HepG2 (cell line): ENCODE measurements around the gene BOD1. TPM values are rescaled to one million over a fixed set of nuclear protein-coding genes. Genes with fewer than 3 reads are reported as not detected.
A peak's percentile ranks its signal among the peaks of the same experiment; 100 is the strongest.

Source experiments
- EZH2 ChIP-seq: conservative IDR thresholded peaks from 2 replicates; pipeline ENCODE4 v1.6.1; 2012; ENCODE audit warnings: mild to moderate bottlenecking, low read depth, low read length, moderate library complexity
- GMEB1 ChIP-seq: sonication (generic); formaldehyde crosslinking; IDR thresholded peaks from 2 replicates; pipeline ENCODE4 v1.5.1; 2020; ENCODE audit warnings: missing genetic modification reagents, mild to moderate bottlenecking, borderline replicate concordance
- KDM1A ChIP-seq: IDR thresholded peaks from 2 replicates; pipeline ENCODE4 v1.6.1; 2016; ENCODE audit warnings: missing compliant biosample characterization
- NAIF1 ChIP-seq: sonication (generic); formaldehyde crosslinking; IDR thresholded peaks from 2 replicates; pipeline ENCODE4 v1.5.0; 2020; ENCODE audit warnings: mild to moderate bottlenecking, missing genetic modification reagents, borderline replicate concordance
- NCOA5 ChIP-seq: sonication (generic); formaldehyde crosslinking; IDR thresholded peaks from 2 replicates; pipeline ENCODE4 v1.4.0; 2020; ENCODE audit warnings: missing genetic modification reagents
- NFIB ChIP-seq: sonication (generic); formaldehyde crosslinking; IDR thresholded peaks from 2 replicates; pipeline ENCODE4 v1.9.0; 2021; ENCODE audit warnings: missing genetic modification reagents, mild to moderate bottlenecking, borderline replicate concordance
- PBX3 ChIP-seq: sonication (generic); formaldehyde crosslinking; IDR thresholded peaks from 2 replicates; pipeline ENCODE4 v1.8.1; 2023; ENCODE audit warnings: missing genetic modification reagents, inconsistent platforms, borderline replicate concordance
- SUZ12 ChIP-seq: fragments of 150-350 bp; IDR thresholded peaks from 2 replicates; pipeline ENCODE4 v1.6.1; 2014; ENCODE audit warnings: low read depth, low read length
- TEF ChIP-seq: sonication (generic); formaldehyde crosslinking; IDR thresholded peaks from 2 replicates; pipeline ENCODE4 v1.5.0; 2020; ENCODE audit warnings: missing genetic modification reagents
- TP53 ChIP-seq: sonication (generic); formaldehyde crosslinking; conservative IDR thresholded peaks from 2 replicates; pipeline ENCODE4 v1.4.0; 2020; ENCODE audit warnings: missing genetic modification reagents
- UBTF ChIP-seq: sonication (generic); formaldehyde crosslinking; IDR thresholded peaks from 2 replicates; pipeline ENCODE4 v1.4.0; 2020; ENCODE audit warnings: mild to moderate bottlenecking, missing genetic modification reagents
- ZBTB43 ChIP-seq: sonication (generic); formaldehyde crosslinking; conservative IDR thresholded peaks from 2 replicates; pipeline ENCODE4 v1.4.0; 2020; ENCODE audit warnings: missing genetic modification reagents
- ZFY ChIP-seq: sonication (generic); formaldehyde crosslinking; IDR thresholded peaks from 2 replicates; pipeline ENCODE4 v1.4.0; 2020; ENCODE audit warnings: missing genetic modification reagents
- ZNF296 ChIP-seq: sonication (generic); formaldehyde crosslinking; conservative IDR thresholded peaks from 2 replicates; pipeline ENCODE4 v1.5.0; 2020; ENCODE audit warnings: mild to moderate bottlenecking, missing genetic modification reagents
- ZNF329 ChIP-seq: sonication (generic); formaldehyde crosslinking; IDR thresholded peaks from 2 replicates; pipeline ENCODE4 v1.9.0; 2021; ENCODE audit warnings: low read depth, mild to moderate bottlenecking, missing genetic modification reagents
- ZNF33B ChIP-seq: sonication (generic); formaldehyde crosslinking; IDR thresholded peaks from 2 replicates; pipeline ENCODE4 v1.5.1; 2020; ENCODE audit warnings: mild to moderate bottlenecking, missing genetic modification reagents
- ZNF441 ChIP-seq: sonication (generic); formaldehyde crosslinking; IDR thresholded peaks from 2 replicates; pipeline ENCODE4 v1.7.0; 2021; ENCODE audit warnings: missing genetic modification reagents, borderline replicate concordance
- ZNF451 ChIP-seq: sonication (generic); formaldehyde crosslinking; IDR thresholded peaks from 2 replicates; pipeline ENCODE4 v1.5.0; 2020; ENCODE audit warnings: mild to moderate bottlenecking, missing genetic modification reagents
- polyA plus RNA-seq, 8 experiments: library from polyadenylated mRNA; depleted of rRNA in 3 of 8; stranded (reverse) in 7 of 8; unstranded in 1 of 8; fragments of >200 nt; fragmentation: Illumina TruSeq in 4 of 8; extraction: Trizol in 4 of 8; gene quantifications; 2 replicates each; pipeline versions ENCODE4 v1.2.1 to v1.2.3, GENCODE V29; 2011 to 2016; ENCODE audit warnings: low read depth in 4 of 8, missing spikeins in 1 of 8, mixed read lengths in 1 of 8; ENCODE audit not compliant: insufficient read depth in 1 of 8
- total RNA-seq, 5 experiments: library from RNA; depleted of rRNA; stranded (reverse); fragments of >200 nt; fragmentation: Illumina TruSeq; extraction: Trizol; gene quantifications; 2 replicates each; pipeline ENCODE4 v1.2.3, GENCODE V29; 2016; ENCODE audit warnings: low read depth in 1 of 5

Gene BOD1
- total and polyA plus RNA-seq, 2 of the 13 experiments (the other 11 are each of a cell fraction or from before 2014, with no cell fraction given), result 81.5 to 103 TPM

GRCh38 chr5:173623296-173623771 is 6.9 kb upstream of the BOD1 start (continued):
- peak; percentile 40; the same call in 1 of the 2 replicates for TF ChIP-seq GMEB1 (CRISPR knock-in tag)
- TF ChIP-seq KDM1A (CRISPR knock-in tag), result no peak
- no peak for TF ChIP-seq ZNF441 (CRISPR knock-in tag)
- no peak for TF ChIP-seq TEF
- TF ChIP-seq PBX3, result no peak
- no peak for TF ChIP-seq NCOA5
- no peak for TF ChIP-seq ZNF451 (CRISPR knock-in tag)
- TF ChIP-seq ZFY (CRISPR knock-in tag), result no peak
- no peak for TF ChIP-seq NFIB (CRISPR knock-in tag)
- TF ChIP-seq ZBTB43 (CRISPR knock-in tag), result peak; percentile 50; the same call in 1 of the 2 replicates
- no peak for TF ChIP-seq NAIF1 (CRISPR knock-in tag)
- TF ChIP-seq ZNF296 (CRISPR knock-in tag), result no peak
- 0 out of 2 replicates have a peak, but pooled peaks have one; percentile 46 for TF ChIP-seq ZNF33B (CRISPR knock-in tag)
- TF ChIP-seq TP53 (CRISPR knock-in tag), result no peak
- TF ChIP-seq ZNF329 (CRISPR knock-in tag), result no peak
- peak; percentile 34; the same call in 1 of the 2 replicates for TF ChIP-seq UBTF (CRISPR knock-in tag)
- no peak for TF ChIP-seq EZH2
- no peak for TF ChIP-seq SUZ12
